GM19455 (cell line): ENCODE results near the gene EPHB3.
"Not testable (repeated sequence)": the region's sequence is repeated elsewhere in the genome, so short reads cannot be mapped to it uniquely, and the experiment has no call there.

Experiments used
- ATAC-seq: cut with Tn5 transposase; IDR thresholded peaks from one replicate; pipeline ENCODE4 v1.9.1; 2021; ENCODE audit not compliant: unreplicated experiment

The EPHB3 gene

DNA sequence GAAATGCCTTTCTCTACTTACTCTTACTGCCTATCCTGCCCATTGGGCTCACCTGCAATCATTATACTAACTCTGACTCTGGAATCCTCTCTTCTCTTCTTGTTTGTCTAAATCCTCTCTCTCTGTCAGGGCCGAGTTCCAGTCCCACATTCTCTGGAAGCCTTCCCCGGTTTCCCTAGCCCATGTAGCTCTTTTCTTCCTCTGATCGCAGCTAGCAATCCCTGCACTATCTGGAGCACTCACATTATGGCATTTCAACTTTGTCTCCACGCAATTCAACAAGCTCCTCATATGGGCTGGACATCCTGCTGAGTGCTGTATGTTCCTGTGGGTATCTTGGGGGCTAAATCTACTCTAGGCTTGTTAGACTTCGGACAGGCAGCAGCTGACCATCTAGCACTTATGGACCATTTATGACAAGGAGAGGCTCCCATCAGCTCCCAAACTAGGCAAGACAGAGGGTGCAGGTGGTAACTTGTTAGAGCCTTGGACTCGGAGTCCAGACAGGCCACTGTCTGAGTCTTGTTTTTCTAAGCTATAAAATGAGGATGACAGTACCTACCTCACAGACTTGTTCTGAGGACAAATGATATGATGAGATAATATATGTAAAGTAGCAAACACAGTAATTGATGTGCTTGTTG is 58.3 kb downstream of the EPHB3 start:
- ATAC-seq: no peak

- ATAC-seq: no peak
These were observed 59.0 kb downstream of the EPHB3 start for GRCh38 chr3:184620475-184621119.

DNA sequence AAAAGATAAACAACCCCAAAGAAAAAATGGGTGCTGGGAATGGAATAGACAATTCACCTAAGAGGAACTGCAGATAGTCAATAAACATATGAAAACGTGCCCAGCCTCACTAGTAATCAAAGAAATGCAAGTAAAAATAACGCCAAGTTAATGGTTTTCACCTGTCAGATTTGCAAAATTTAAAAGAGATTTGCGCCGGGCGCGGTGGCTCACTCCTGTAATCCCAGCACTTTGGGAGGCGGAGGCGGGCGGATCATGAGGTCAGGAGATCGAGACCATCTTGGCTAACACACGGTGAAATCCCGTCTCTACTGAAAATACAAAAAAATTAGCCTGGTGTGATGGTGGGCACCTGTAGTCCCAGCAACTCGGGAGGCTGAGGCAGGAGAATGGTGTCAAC is 60.6 kb downstream of the EPHB3 start:
- ATAC-seq: not testable (repeated sequence)

DNA sequence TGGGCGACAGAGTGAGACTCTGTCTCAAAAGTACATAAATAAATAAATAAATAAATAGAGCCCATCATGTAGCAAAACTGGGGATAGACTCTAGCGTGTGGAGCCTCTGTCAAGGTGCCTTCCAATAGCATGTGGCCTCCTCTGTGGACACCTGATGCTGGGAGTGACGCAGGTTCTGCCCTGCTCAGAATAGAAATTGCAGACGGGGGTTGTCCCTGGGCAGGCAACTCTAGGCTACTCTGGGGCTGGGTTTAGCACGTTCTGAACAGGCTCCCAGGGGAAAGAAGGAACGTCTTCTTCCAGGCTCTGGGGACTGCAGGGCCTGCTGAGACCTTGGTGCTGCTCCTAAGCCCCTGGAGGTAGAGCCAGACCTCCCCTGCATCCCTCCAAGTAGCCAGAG is 65.3 kb downstream of the EPHB3 start:
- no peak for ATAC-seq

GRCh38 chr3:184629555-184630160 is 68.1 kb downstream of the EPHB3 start:
- no peak for ATAC-seq

DNA sequence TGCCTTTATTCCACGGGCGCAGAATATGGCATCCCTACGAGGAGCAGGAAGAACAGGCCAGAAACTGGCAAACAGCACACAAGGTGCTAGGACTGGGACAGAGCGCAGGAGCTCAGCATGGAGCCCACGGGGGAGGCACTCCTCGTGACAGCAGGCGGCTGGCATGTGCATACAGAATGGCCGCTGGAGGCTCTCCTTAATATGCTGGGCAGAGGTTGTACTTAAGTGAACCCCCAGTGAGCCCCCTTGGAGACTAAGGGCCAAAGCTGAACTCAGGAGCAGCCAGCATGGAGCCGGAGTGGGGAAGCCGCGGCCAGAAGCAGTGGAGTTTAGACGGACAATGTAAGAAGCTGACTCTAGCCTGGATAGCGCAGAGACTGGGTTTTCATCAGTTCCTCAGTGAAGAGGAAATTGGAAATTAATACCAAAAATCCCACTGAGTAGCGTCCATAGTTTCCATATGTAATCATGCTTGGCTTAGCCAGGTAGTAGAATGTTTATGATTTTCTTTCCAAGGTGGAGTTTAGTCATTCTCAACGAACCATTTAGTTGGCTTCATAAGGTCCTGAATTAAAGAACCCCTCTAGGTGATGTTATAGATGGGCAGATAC is 69.4 kb downstream of the EPHB3 start:
- ATAC-seq: no peak

DNA sequence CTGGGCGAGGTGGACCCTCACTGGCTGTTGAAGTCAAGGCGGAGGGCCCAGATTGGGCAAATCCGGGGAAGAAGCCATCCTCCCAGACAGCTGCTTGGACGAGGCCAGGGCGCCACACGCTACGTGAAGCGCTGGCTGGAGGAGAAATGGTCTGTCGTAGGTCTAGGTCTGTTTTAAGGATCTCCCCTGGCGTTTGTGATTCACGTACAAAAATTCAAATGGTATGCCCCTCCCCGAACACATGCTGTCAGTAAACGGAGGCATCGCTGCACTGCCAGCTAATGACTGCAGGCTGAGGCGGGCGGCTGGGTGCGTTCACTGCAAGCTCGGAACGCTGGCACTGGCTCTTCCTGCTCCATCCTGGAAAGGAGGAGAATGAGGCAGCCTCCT is 69.9 kb downstream of the EPHB3 start:
- no peak for ATAC-seq
